NOMO-1 (cell line): ENCODE data around the gene MRPL36.

Source experiments
- DNase-seq, 2 experiments: peaks; one replicate each; lab custom pipeline; 2025; ENCODE audit not compliant: unreplicated experiment in 2 of 2; lab: John Stamatoyannopoulos, UW

Gene MRPL36

DNA sequence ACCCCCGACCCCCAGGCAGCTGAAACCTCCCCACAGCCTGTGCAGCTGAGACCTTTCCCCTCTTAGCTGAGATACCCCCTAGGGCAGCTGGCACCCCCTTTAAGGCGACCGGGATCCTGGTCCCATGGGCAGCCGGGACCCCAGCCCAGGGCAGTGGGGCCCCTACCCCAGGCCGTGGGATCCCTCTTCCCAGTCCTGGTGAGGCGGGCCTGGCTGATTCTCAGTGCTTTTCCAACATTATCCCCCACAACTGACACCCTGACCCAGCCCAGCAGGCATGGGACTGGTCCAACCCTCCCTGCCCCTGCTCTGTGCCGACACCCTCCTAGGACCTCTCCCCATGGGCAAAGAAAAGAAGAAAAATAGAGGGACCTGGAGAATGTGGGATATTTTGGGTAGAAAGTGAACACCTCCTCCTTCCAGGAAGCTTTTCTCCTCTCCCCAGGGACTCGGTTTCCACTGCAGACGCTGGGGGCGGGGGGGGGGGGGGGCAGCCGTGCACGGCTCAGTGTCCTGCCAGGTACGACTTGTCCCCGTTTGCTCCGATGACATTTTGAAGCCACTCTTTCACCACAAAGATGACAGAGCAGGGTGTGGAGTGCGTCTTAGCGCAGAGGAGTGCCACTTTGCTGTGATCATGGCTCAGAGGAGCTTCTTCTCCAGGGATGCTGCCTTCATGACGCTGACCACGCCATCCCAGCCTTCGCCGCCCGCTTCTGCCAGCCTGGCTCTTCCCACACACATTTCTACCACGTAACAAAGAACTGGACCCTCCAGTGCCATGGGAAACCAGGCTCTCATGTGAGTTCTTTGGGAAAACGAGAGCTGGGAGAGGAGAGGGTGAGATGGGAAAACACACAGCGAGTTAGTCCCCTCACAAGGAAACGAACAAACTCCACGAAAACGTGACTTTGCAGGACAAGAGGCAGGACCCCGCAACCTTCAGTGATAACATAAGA is 47.5 kb downstream of the MRPL36 start:
- no peak for DNase-seq

DNA sequence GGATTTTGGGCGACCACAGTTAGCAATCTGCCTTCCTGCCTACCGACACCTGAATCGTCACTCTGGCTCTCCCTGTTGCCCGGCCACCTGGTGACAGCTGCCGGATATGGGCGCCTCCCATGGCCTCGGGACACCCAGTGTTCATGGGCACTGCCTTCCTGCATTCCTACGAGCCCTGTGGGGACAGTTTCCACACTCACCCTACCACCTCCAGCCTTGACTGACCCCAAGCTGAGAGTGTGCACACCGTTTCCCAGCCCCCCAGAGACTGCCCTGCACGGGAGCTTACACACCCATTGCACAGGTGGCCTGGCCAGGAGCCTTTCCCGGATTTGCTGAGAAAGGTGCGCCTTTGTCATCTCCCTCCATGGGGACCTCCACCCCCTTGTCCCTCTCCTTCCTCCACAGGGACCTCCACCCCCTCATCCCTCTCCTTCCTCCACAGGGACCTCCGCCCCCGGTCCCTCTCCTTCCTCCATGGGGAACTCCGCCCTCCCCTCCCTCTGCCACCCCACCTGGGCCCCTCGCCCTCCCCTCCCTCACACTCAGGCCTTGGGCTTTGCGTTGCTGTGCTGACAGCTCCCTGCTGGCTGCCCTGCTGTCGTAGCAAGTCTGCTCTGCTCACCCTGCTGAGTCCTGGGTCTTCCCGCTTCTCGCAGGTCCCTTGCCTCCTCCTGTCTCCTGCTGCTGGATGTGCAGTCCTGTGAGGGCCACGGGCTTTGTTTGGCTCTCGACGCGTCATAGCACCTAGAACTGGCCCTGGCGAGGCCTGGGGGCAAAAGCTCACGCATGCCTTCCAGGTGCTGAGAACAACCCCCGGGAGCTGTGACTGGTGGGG is 48.4 kb downstream of the MRPL36 start:
- no peak for DNase-seq

- no peak for DNase-seq
Observed at GRCh38 chr5:1750469-1750868, 49.2 kb downstream of the MRPL36 start.

GRCh38 chr5:1749346-1750124 is 50.1 kb downstream of the MRPL36 start:
- DNase-seq = no peak

- no peak for DNase-seq
Observed at GRCh38 chr5:1748845-1749244, 50.8 kb downstream of the MRPL36 start.
